ENCODE data around the gene TSPAN9. TPM values are rescaled to one million over a fixed set of nuclear protein-coding genes. Genes with fewer than 3 reads are reported as not detected.

The TSPAN9 gene
- total and polyA plus RNA-seq, 2 experiments from 2014 or later: 6.0 to 31.5 TPM

GRCh38 chr12:3091038-3091319 is 13.8 kb downstream of the TSPAN9 start:
- H3K4me3 Mint-ChIP-seq: no peak overlapping the region
- peaks cover 7% of the 10 kb centered on the region for H3K27me3 Mint-ChIP-seq (ENCODE audit: insufficient read depth, low read depth, poor library complexity)
- Histone ChIP-seq H3K27me3 (ENCODE audit: insufficient read depth) (no peaks in the 10 kb centered on the region), H2AFZ (no peak overlapping the region), H3K79me2 (replicated peaks; ENCODE audit: insufficient read depth) (no peaks in the 10 kb centered on the region; the same call in 1 of the 2 replicates), H3K4me3 (no peak overlapping the region), H3K36me3 (ENCODE audit: insufficient read depth) (no peaks in the 10 kb centered on the region; the same call in 1 of the 2 replicates), H3K9me2 (ENCODE audit: insufficient read depth) (no peaks in the 10 kb centered on the region), H3K4me1 (ENCODE audit: insufficient read depth) (no peaks in the 10 kb centered on the region), H3F3A (replicated peaks; ENCODE audit: low read depth) (no peaks in the 10 kb centered on the region), H4K20me1 (replicated peaks; ENCODE audit: insufficient read depth) (no peaks in the 10 kb centered on the region), H3K4me2 (no peak overlapping the region), H3K27ac (ENCODE audit: low read depth) (no peak overlapping the region)
- peaks cover 9% of the 10 kb centered on the region for H3K4me1 Mint-ChIP-seq
- no peak for TF ChIP-seq JUNB (IDR thresholded peaks at IDR 0.05; ENCODE audit: unreplicated experiment)
- no peak for TF ChIP-seq ZNF462 (CRISPR knock-in tag; IDR thresholded peaks at IDR 0.05)
- TF ChIP-seq EZH2 (IDR thresholded peaks at IDR 0.05; ENCODE audit: low read depth, unreplicated experiment): no peak
- DNase-seq (ENCODE audit: low spot score) (no peak), ATAC-seq (no peak)
- peaks cover 5% of the 10 kb centered on the region for H3K9me3 Mint-ChIP-seq
- H3K36me3 Mint-ChIP-seq (ENCODE audit: low read depth): peaks cover under 1% of the 10 kb centered on the region
- H3K27ac Mint-ChIP-seq: no peak overlapping the region

- H3K27ac ChIP-seq (ENCODE audit: low read depth): no peak overlapping the region
- H3K4me3 ChIP-seq: no peak overlapping the region
- peaks cover 12% of the 10 kb centered on the region for H3K9me3 Mint-ChIP-seq
- H3K4me1 Mint-ChIP-seq: peaks cover 5% of the 10 kb centered on the region; the same call in 2 of the 3 replicates
- no peak overlapping the region for H3K27ac Mint-ChIP-seq
- no peaks in the 10 kb centered on the region for H3F3A ChIP-seq (replicated peaks; ENCODE audit: low read depth)
- peaks cover 7% of the 10 kb centered on the region for H3K36me3 Mint-ChIP-seq (ENCODE audit: low read depth)
- ATAC-seq: no peak
- peaks cover 7% of the 10 kb centered on the region for H3K27me3 Mint-ChIP-seq (ENCODE audit: insufficient read depth, low read depth, poor library complexity)
- DNase-seq (ENCODE audit: low spot score): no peak
- H3K36me3 ChIP-seq (ENCODE audit: insufficient read depth): no peaks in the 10 kb centered on the region; the same call in 1 of the 2 replicates
- H3K4me3 Mint-ChIP-seq: no peak overlapping the region
- no peaks in the 10 kb centered on the region; the same call in 1 of the 2 replicates for H3K79me2 ChIP-seq (replicated peaks; ENCODE audit: insufficient read depth)
- H3K27me3 ChIP-seq (ENCODE audit: insufficient read depth): no peaks in the 10 kb centered on the region
- H4K20me1 ChIP-seq (replicated peaks; ENCODE audit: insufficient read depth): no peaks in the 10 kb centered on the region
- no peak overlapping the region for H3K4me2 ChIP-seq
- H3K4me1 ChIP-seq (ENCODE audit: insufficient read depth): no peaks in the 10 kb centered on the region
- H3K9me2 ChIP-seq (ENCODE audit: insufficient read depth): no peaks in the 10 kb centered on the region
- no peak overlapping the region for H2AFZ ChIP-seq
- TF ChIP-seq CREB1 (CRISPR knock-in tag; IDR thresholded peaks at IDR 0.05; ENCODE audit: low read depth) (no peak), EZH2phosphoT487 (IDR thresholded peaks at IDR 0.05; ENCODE audit: unreplicated experiment) (no peak), STAT1 (IDR thresholded peaks at IDR 0.05; ENCODE audit: unreplicated experiment) (no peak), ETS1 (IDR thresholded peaks at IDR 0.05) (no peak), CTCF (conservative IDR thresholded peaks at IDR 0.05; ENCODE audit: low read depth in 2 of 2) (no peak), JUNB (IDR thresholded peaks at IDR 0.05; ENCODE audit: unreplicated experiment) (no peak), ZNF114 (CRISPR knock-in tag; IDR thresholded peaks at IDR 0.05) (no peak), NANOG (IDR thresholded peaks at IDR 0.05; ENCODE audit: borderline replicate concordance) (no peak)
Measured at GRCh38 chr12:3091382-3092241, 14.4 kb downstream of the TSPAN9 start.
